ENCODE data around the gene CHMP2A.
"Not testable (repeated sequence)": the region's sequence is repeated elsewhere in the genome, so short reads cannot be mapped to it uniquely, and the experiment has no call there.

The CHMP2A gene

DNA sequence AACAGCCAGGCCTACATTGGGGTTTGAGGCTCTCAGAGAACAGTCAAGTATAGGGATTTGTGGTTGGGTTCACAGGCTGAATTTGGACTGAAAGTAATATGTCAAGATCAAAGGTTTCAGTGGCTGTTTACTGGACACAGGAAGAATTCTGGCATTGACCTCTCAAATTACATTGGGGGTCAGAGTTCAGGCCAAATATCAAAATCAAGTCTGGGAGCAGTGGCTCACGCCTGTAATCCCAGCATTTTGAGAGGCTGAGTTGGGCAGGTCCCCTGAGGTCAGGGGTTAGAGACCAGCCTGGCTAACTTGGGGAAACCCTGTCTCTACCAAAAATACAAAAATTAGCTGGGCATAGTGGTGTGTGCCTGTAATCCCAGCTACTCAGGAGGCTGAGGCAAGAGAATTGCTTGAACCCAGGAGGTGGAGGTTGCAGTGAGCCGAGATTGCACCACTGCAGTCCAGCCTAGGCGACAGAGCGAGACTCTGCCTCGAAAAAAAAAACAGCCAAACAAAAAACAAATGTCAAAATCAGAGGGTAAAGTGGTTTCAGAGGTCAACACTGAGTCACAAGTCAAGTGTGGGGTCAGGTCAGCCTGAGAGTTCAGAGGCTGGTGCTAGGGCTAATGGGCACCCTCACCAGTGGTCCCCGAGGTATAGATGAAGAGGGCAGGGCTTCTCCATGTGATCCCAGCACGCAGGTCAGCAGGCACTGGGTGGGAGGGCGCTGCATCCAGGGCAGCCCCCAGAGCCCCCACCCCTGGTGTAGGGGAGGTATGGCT, 44.6 kb downstream of the CHMP2A start:
- DNase-seq, result no peak

GRCh38 chr19:58509731-58510083, 45.2 kb downstream of the CHMP2A start:
- DNase-seq, result no peak

DNA sequence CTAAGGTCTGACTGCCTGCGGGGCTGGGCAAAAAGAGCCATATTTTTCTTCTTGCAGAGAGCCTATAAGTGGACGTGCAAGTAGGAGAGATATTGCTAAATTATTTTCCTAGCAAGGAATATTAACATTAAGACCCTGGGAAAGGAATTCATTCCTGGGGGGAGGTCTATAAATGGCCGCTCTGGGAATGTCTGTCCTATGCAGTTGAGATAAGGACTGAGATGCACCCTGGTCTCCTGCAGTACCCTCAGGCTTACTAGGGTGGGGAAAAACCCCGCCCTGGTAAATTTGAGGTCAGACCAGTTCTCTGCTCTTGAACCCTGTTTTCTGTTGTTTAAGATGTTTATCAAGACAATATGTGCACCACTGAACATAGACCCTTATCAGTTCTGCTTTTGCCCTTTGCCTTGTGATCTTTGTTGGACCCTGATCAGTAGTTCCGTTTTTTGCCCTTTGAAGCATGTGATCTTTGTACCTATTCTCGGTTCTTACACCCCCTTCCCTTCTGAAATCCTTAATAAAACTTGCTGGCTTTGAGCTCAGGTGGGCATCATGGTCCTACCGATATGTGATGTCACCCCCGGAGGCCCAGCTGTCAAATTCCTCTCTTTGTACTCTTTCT, 47.2 kb downstream of the CHMP2A start:
- not testable (repeated sequence) for DNase-seq

Data from CD4-positive, alpha-beta T cell treated with Interferon alpha-2 for 1 hour (primary cell).